ENCODE results near the gene TBX1.

The TBX1 gene

GRCh38 chr22:19735665-19736510 lies 24.7 kb upstream of the TBX1 start:
- FAIRE-seq, result no peak
- no peak for DNase-seq (ENCODE audit: extremely low spot score, insufficient read length, low read depth)

GRCh38 chr22:19737846-19738663 lies 22.5 kb upstream of the TBX1 start:
- DNase-seq (ENCODE audit: extremely low spot score, insufficient read length, low read depth), result no peak
- FAIRE-seq, result no peak

- no peak for FAIRE-seq
- no peak for DNase-seq (ENCODE audit: extremely low spot score, insufficient read length, low read depth)
Measured at GRCh38 chr22:19738664-19739447, 21.7 kb upstream of the TBX1 start.

GRCh38 chr22:19739448-19739895 lies 21.1 kb upstream of the TBX1 start:
- DNase-seq (ENCODE audit: extremely low spot score, insufficient read length, low read depth) (no peak), FAIRE-seq (no peak)

- DNase-seq (ENCODE audit: extremely low spot score, insufficient read length, low read depth), result no peak
- no peak for FAIRE-seq
Measured at GRCh38 chr22:19739911-19740449, 20.6 kb upstream of the TBX1 start.

- no peak for FAIRE-seq
Measured at GRCh38 chr22:19740586-19740985, 20.0 kb upstream of the TBX1 start.

GRCh38 chr22:19741053-19741452 lies 19.5 kb upstream of the TBX1 start:
- DNase-seq (ENCODE audit: extremely low spot score, insufficient read length, low read depth) (no peak), FAIRE-seq (no peak)

More at GRCh38 chr22:19740586-19740985, 20.0 kb upstream of the TBX1 start:
- no peak for DNase-seq (ENCODE audit: extremely low spot score, insufficient read length, low read depth)

- no peak for DNase-seq (ENCODE audit: extremely low spot score, insufficient read length, low read depth)
Measured at GRCh38 chr22:19742160-19743066, 18.2 kb upstream of the TBX1 start.

GRCh38 chr22:19743081-19743480 lies 17.5 kb upstream of the TBX1 start:
- FAIRE-seq, result no peak
- DNase-seq (ENCODE audit: extremely low spot score, insufficient read length, low read depth), result no peak

More at GRCh38 chr22:19742160-19743066, 18.2 kb upstream of the TBX1 start:
- FAIRE-seq, result no peak

- no peak for FAIRE-seq
- DNase-seq (ENCODE audit: extremely low spot score, insufficient read length, low read depth), result no peak
Measured at GRCh38 chr22:19743651-19744050, 16.9 kb upstream of the TBX1 start.

- DNase-seq (ENCODE audit: extremely low spot score, insufficient read length, low read depth), result no peak
- no peak for FAIRE-seq
Measured at GRCh38 chr22:19744350-19745006, 16.1 kb upstream of the TBX1 start.

GRCh38 chr22:19745155-19746101 lies 15.2 kb upstream of the TBX1 start:
- FAIRE-seq (no peak), DNase-seq (ENCODE audit: extremely low spot score, insufficient read length, low read depth) (no peak)

- DNase-seq (ENCODE audit: extremely low spot score, insufficient read length, low read depth), result no peak
- no peak for FAIRE-seq
Measured at GRCh38 chr22:19746726-19747125, 13.9 kb upstream of the TBX1 start.

- DNase-seq (ENCODE audit: extremely low spot score, insufficient read length, low read depth) (no peak), FAIRE-seq (no peak)
Measured at GRCh38 chr22:19747551-19747950, 13.0 kb upstream of the TBX1 start.

GRCh38 chr22:19748139-19748538 lies 12.4 kb upstream of the TBX1 start:
- no peak for FAIRE-seq
- no peak for DNase-seq (ENCODE audit: extremely low spot score, insufficient read length, low read depth)

- FAIRE-seq (no peak), DNase-seq (ENCODE audit: extremely low spot score, insufficient read length, low read depth) (no peak)
Measured at GRCh38 chr22:19748991-19749664, 11.4 kb upstream of the TBX1 start.

GRCh38 chr22:19749876-19750275 lies 10.7 kb upstream of the TBX1 start:
- no peak for DNase-seq (ENCODE audit: extremely low spot score, insufficient read length, low read depth)
- no peak for FAIRE-seq
